ENCODE results near the gene HAPLN3.

GRCh38 chr15:88891540-88892254, 3.6 kb downstream of the HAPLN3 start:
- TF ChIP-seq, protein P1, sequence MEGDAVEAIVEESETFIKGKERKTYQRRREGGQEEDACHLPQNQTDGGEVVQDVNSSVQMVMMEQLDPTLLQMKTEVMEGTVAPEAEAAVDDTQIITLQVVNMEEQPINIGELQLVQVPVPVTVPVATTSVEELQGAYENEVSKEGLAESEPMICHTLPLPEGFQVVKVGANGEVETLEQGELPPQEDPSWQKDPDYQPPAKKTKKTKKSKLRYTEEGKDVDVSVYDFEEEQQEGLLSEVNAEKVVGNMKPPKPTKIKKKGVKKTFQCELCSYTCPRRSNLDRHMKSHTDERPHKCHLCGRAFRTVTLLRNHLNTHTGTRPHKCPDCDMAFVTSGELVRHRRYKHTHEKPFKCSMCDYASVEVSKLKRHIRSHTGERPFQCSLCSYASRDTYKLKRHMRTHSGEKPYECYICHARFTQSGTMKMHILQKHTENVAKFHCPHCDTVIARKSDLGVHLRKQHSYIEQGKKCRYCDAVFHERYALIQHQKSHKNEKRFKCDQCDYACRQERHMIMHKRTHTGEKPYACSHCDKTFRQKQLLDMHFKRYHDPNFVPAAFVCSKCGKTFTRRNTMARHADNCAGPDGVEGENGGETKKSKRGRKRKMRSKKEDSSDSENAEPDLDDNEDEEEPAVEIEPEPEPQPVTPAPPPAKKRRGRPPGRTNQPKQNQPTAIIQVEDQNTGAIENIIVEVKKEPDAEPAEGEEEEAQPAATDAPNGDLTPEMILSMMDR (IDR thresholded peaks at IDR 0.05), result no peak
- no peak for TF ChIP-seq POLR2A (IDR thresholded peaks at IDR 0.05)

Measured in ovary (tissue), 3 donors.